Muscle layer of duodenum (tissue), 2 donors: Measurements from ENCODE around the gene IGFN1.

Source experiments
- H3K27ac ChIP-seq: one replicate; pipeline ENCODE4 v1.7.0; 2013; ENCODE audit warnings: mild to moderate bottlenecking, low read length
- H3K27me3 ChIP-seq: one replicate; pipeline ENCODE4 v1.7.0; 2013; ENCODE audit warnings: low read depth, mild to moderate bottlenecking, control low read depth, low read length
- H3K36me3 ChIP-seq, 2 donors: one replicate each; pipeline ENCODE4 v1.7.0; 2013; ENCODE audit warnings: low read length in 2 of 2, control low read depth in 1 of 2, mild to moderate bottlenecking in 1 of 2; ENCODE audit not compliant: insufficient read depth in 2 of 2, control insufficient read depth in 1 of 2
- H3K4me1 ChIP-seq, 2 donors: one replicate each; pipeline ENCODE4 v1.7.0; 2013; ENCODE audit warnings: low read length in 2 of 2, mild to moderate bottlenecking in 2 of 2, control low read depth in 1 of 2, moderate library complexity in 1 of 2; ENCODE audit not compliant: insufficient read depth in 2 of 2, control insufficient read depth in 1 of 2
- H3K4me3 ChIP-seq, 2 donors: one replicate each; pipeline ENCODE4 v1.7.0; 2013; ENCODE audit warnings: low read length in 2 of 2, low read depth in 1 of 2, mild to moderate bottlenecking in 1 of 2
- H3K9me3 ChIP-seq, 2 donors: one replicate each; pipeline ENCODE4 v1.7.0; 2013; ENCODE audit warnings: low read length in 2 of 2, control low read depth in 1 of 2, mild to moderate bottlenecking in 1 of 2; ENCODE audit not compliant: control insufficient read depth in 1 of 2
- donor health status: healthy.

Gene IGFN1

GRCh38 chr1:201190624-201191051 lies at the start of gene IGFN1:
IGFN1 (plus strand) TSS chr1:201190824; CDS start chr1:201193294, 2,470 bp downstream.
- Histone ChIP-seq H3K4me1 (no peaks in the 10 kb centered on the region), H3K4me3 (no peak within 1 kb of the TSS), H3K27me3 (no peaks in the 10 kb centered on the region), H3K9me3 (no peaks in the 10 kb centered on the region), H3K36me3 (no peaks in the 10 kb centered on the region), H3K27ac (no peak within 1 kb of the TSS)

GRCh38 chr1:201140941-201141260 lies 49.7 kb upstream of the IGFN1 start:
- Histone ChIP-seq H3K36me3 (peaks cover 50 to 74% of the 10 kb centered on the region in 2 donors), H3K27ac (no peak overlapping the region), H3K27me3 (no peaks in the 10 kb centered on the region), H3K4me3 (no peak overlapping the region), H3K4me1 (peaks cover 3 to 22% of the 10 kb centered on the region in 2 donors), H3K9me3 (no peaks in the 10 kb centered on the region)

- H3K4me3 ChIP-seq: no peak overlapping the region
- H3K4me1 ChIP-seq: peaks cover 3 to 21% of the 10 kb centered on the region in 2 donors
- no peaks in the 10 kb centered on the region for H3K9me3 ChIP-seq
- no peak overlapping the region for H3K27ac ChIP-seq
- peaks cover 51 to 74% of the 10 kb centered on the region in 2 donors for H3K36me3 ChIP-seq
- H3K27me3 ChIP-seq: no peaks in the 10 kb centered on the region
These were observed 49.2 kb upstream of the IGFN1 start for GRCh38 chr1:201141418-201141817.

- Histone ChIP-seq H3K27ac (no peak overlapping the region), H3K9me3 (no peaks in the 10 kb centered on the region), H3K36me3 (peaks cover 58 to 79% of the 10 kb centered on the region in 2 donors), H3K27me3 (no peaks in the 10 kb centered on the region), H3K4me3 (no peak overlapping the region), H3K4me1 (peaks cover under 1 to 13% of the 10 kb centered on the region in 2 donors)
These were observed 48.4 kb upstream of the IGFN1 start for GRCh38 chr1:201142011-201142848.

GRCh38 chr1:201142849-201143725 lies 47.5 kb upstream of the IGFN1 start:
- Histone ChIP-seq H3K27me3 (no peaks in the 10 kb centered on the region), H3K4me3 (no peak overlapping the region), H3K9me3 (no peaks in the 10 kb centered on the region), H3K4me1 (peaks cover 0 to 4% of the 10 kb centered on the region in 2 donors), H3K27ac (no peak overlapping the region), H3K36me3 (peaks cover 64 to 83% of the 10 kb centered on the region in 2 donors)

GRCh38 chr1:201143726-201144635 lies 46.6 kb upstream of the IGFN1 start:
- no peaks in the 10 kb centered on the region for H3K4me1 ChIP-seq
- no peaks in the 10 kb centered on the region for H3K9me3 ChIP-seq
- no peak overlapping the region for H3K4me3 ChIP-seq
- peaks cover 71 to 88% of the 10 kb centered on the region in 2 donors for H3K36me3 ChIP-seq
- H3K27me3 ChIP-seq: no peaks in the 10 kb centered on the region
- H3K27ac ChIP-seq: no peak overlapping the region

GRCh38 chr1:201144701-201145100 lies 45.9 kb upstream of the IGFN1 start:
- Histone ChIP-seq H3K4me3 (no peak overlapping the region), H3K27ac (no peak overlapping the region), H3K9me3 (no peaks in the 10 kb centered on the region), H3K4me1 (no peaks in the 10 kb centered on the region), H3K36me3 (peaks cover 78 to 87% of the 10 kb centered on the region in 2 donors), H3K27me3 (no peaks in the 10 kb centered on the region)

- Histone ChIP-seq H3K4me1 (no peaks in the 10 kb centered on the region), H3K36me3 (peaks cover 83 to 86% of the 10 kb centered on the region in 2 donors)
These were observed 45.5 kb upstream of the IGFN1 start for GRCh38 chr1:201145132-201145531.

GRCh38 chr1:201145816-201146215 lies 44.8 kb upstream of the IGFN1 start:
- H3K4me3 ChIP-seq: no peak overlapping the region
- H3K9me3 ChIP-seq: no peaks in the 10 kb centered on the region
- no peaks in the 10 kb centered on the region for H3K27me3 ChIP-seq
- no peaks in the 10 kb centered on the region for H3K4me1 ChIP-seq
- no peak overlapping the region for H3K27ac ChIP-seq
- peaks cover 83 to 85% of the 10 kb centered on the region in 2 donors for H3K36me3 ChIP-seq

More at GRCh38 chr1:201145132-201145531, 45.5 kb upstream of the IGFN1 start:
- Histone ChIP-seq H3K27me3 (no peaks in the 10 kb centered on the region), H3K9me3 (no peaks in the 10 kb centered on the region), H3K27ac (no peak overlapping the region), H3K4me3 (no peak overlapping the region)

- H3K27me3 ChIP-seq: no peaks in the 10 kb centered on the region
- H3K9me3 ChIP-seq: no peaks in the 10 kb centered on the region
- H3K4me3 ChIP-seq: no peak overlapping the region
- H3K4me1 ChIP-seq: no peaks in the 10 kb centered on the region
- H3K27ac ChIP-seq: no peak overlapping the region
- peaks cover 79 to 88% of the 10 kb centered on the region in 2 donors for H3K36me3 ChIP-seq
These were observed 43.8 kb upstream of the IGFN1 start for GRCh38 chr1:201146626-201147390.
